HG02798 (cell line): ENCODE measurements around the gene DNAH3.
"Not testable (repeated sequence)": the region's sequence is repeated elsewhere in the genome, so short reads cannot be mapped to it uniquely, and the experiment has no call there.

Experiments used
- ATAC-seq: cut with Tn5 transposase; IDR thresholded peaks from one replicate; pipeline ENCODE4 v1.9.1; 2021; ENCODE audit warnings: mild to moderate bottlenecking; ENCODE audit not compliant: unreplicated experiment, poor library complexity

Gene DNAH3

GRCh38 chr16:21026846-21027245 is 123.8 kb downstream of the DNAH3 start:
- ATAC-seq, result no peak

- ATAC-seq, result no peak
Observed at GRCh38 chr16:21023509-21024202, 127.0 kb downstream of the DNAH3 start.

- no peak for ATAC-seq
Observed at GRCh38 chr16:21021316-21021715, 129.3 kb downstream of the DNAH3 start.

DNA sequence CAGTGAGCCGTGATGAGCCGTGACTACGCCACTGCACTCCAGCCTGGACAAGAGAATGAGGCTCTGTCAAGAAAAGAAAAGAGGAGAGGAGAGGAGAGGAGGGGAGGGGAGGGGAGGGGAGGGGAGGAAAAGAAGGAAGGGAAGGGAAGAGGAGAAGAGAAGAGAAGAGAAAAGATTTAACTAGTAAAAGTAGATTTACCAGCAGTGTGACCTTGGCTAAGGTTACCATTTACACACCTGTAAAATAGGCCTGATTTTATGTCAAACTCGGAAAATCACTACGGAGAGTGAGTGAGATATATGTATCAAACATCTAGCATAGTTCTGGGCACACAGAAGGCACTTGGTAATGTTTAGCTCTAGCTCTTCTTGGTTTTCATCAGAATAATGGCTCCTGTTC is 140.8 kb downstream of the DNAH3 start:
- ATAC-seq, result no peak

DNA sequence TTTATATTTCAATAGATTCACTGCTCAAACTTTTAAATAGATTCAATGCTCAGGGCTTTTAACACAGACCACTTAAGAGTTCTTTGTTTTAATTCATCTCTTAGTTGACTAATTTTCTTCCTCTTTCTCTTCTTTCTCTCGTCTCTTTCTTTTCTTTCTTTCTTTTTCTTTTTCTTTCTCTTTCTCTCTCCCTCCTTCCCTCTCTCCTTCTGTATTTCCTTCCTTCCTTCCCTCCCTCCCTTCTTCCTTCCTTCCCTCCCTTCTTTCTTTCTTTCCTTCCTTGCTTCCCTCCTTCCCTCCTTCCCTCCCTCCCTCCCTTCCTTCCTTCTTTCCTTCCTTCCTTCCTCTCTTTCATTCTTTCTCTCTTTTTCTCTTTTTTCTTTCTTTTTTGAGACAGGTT is 145.6 kb downstream of the DNAH3 start:
- ATAC-seq, result no peak

- ATAC-seq, result no peak
Observed at GRCh38 chr16:21001262-21001661, 149.4 kb downstream of the DNAH3 start.

DNA sequence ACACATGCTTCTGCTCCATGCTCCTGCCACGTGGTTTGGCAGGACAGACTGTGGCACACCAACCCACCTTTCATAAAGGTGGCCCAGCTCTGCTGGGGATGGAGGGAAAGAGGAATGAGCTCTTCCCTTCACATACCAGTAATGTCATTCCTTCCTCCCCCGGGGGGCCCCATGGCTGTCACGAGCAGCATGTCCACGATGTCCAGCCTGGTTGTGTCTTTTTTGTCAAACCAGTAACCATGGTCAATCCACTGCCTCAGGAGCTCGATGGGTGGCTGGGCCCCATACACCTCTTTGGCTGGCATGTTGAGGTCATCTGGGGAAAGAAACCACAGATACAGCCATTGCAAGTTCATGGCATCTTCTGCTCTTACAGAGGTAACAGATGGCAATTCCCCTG is 153.5 kb downstream of the DNAH3 start:
- ATAC-seq, result no peak

- no peak for ATAC-seq
Observed at GRCh38 chr16:20995711-20996110, 154.9 kb downstream of the DNAH3 start.

- not testable (repeated sequence) for ATAC-seq
Observed at GRCh38 chr16:20989496-20990070, 161.1 kb downstream of the DNAH3 start.

DNA sequence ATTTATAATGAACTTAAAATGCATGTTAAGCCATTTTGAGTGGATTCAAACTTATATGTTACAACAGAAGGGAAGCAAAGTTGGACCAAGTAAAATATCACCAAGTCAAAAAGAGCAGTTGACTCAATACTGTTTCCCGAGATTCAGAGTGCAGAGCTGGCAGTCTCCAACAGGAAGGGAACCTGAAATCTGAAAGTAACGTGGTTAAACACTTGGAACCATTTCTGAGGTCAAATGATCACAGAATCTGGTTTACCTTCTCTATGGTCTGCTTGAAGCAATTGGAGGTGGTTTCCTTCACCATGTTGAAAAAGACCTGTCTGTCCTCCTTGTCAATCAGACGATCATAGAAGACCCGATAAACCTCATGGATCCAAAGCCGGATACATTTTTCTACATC is 163.6 kb downstream of the DNAH3 start:
- no peak for ATAC-seq

DNA sequence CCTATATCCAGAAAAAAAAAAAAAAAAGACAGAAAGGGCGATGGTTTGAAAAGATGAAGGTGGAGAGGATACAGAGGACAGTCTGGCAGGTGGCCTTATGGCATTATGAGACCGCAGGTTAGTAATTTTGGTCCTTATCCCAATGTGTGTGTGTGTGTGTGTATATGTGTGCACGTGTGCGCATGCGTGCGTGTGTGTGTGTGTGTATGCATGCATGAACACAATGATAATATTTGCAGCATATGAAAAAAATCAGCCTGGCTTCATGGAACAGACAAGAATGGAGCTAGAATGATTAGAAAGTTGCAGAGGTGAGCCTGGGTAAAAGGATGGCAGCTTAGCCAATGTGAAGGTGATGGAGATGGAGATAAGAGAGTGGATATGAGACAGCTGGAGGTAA is 166.6 kb downstream of the DNAH3 start:
- no peak for ATAC-seq

DNA sequence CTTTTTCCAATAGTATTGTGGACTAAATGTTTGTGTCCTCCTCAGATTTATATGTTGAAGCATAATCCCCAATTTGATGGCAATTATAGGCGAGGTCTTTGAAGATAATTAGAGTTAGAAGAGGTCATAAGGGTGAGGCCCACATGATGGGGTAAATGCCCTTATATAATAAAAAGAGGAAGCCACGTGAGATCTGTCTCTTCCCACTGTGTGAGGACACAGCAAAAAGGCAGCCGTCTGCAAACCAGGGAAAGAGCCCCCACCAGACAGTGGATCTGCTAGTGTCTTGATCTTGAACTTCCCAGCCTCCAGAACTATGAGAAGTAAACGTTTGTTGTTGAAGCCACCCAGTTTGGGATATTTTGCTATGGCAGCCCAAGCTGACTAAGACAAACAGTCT is 174.1 kb downstream of the DNAH3 start:
- no peak for ATAC-seq

GRCh38 chr16:20973201-20973600 is 177.4 kb downstream of the DNAH3 start:
- not testable (repeated sequence) for ATAC-seq

- ATAC-seq, result no peak
Observed at GRCh38 chr16:20971401-20971800, 179.2 kb downstream of the DNAH3 start.

DNA sequence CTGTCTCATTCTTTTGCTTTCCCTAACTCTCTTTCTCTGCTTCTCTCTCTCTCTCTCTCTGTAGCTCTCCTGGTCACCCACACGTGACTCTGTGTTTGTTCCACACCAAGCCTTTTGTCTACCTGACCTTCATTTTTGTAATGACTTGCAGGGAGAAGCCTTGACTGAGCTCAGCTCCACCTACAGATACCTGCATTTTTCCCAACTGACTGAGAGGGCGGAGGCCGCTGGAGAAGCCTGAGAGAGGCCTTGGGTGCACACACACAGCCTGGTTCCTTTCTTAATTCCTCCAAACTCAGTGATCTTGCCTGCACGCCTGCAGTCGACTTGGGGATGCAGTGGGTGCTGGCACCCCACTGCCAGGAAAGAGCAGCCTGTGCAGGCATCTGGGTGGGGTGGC is 181.3 kb downstream of the DNAH3 start:
- ATAC-seq, result no peak

DNA sequence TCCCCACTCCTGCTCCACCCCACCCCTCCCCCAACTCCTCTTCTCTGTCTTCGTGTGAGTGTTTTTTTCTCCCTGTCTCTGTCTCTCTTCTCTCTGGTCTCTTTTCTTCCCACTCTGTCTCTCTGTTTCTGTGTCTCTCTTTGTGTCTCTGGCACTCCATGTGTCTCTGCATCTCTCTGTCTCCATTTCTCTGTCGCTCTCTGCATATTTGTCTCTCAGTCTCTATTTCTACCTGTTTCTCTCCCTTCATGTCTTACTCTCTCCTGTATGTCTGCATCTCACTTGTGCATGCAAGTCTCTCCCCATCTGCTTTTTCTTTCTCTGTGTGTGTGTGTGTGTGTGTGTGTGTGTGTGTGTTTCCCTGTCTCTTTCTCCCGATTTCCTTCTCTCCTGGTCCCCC is 181.9 kb downstream of the DNAH3 start:
- no peak for ATAC-seq

DNA sequence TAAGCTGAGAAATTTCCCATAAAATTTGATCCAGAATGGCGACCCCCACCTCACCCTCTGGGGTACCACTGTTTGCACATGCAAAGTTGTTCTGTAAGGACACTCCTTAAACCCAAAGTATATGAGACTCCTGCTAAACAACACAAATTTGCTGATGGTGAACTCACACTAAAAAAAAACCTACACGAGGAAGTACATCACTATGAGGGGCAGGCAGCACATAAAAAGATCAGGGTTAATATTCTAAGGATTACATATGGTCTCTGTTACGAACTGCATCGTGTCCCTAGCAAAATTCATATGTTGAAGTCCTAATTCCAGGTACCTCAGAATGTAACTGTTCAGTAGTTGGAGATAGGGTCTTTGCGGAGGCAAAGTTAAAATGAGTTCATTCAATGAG is 189.7 kb downstream of the DNAH3 start:
- no peak for ATAC-seq

- no peak for ATAC-seq
Observed at GRCh38 chr16:20957153-20957552, 193.5 kb downstream of the DNAH3 start.

DNA sequence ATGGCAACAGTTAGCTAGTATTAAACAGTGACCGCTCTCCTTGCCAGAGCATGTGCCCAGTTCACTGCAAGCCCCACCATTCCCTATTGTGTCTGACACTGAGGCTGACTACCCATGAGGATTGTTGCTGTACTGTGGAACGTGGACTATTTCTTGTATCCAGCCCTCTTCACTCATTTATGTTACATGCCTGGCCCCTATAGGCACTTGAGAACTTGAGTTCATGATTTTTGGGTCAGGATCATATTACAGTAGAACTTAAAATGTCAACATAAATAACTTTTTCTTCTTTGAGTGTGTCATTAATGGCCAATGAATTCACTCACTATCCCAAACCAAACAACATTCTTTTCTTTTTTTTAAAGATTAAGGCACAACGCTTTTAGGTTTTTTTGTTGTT is 194.3 kb downstream of the DNAH3 start:
- no peak for ATAC-seq

- ATAC-seq, result no peak
Observed at GRCh38 chr16:20954574-20954973, 196.1 kb downstream of the DNAH3 start.

GRCh38 chr16:20952139-20952920 is 198.3 kb downstream of the DNAH3 start:
- no peak for ATAC-seq

DNA sequence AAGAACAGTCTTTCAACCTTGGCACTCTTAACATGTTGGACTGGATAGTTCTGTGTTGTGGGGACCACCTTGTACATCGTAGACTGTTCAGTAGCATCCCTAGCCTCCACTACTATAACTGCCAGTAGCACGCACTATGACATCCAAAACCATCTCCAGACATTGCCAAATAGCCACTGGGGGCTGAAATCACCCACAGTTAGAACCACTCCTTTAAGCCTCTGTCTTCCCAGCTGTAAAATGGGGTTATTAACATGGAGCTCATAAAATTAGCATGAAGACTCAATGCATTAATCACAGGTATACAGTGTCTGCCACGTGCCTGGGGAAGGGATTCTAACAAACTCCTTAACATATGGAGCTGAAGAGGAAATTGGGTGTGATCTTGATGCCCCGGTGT is 200.4 kb downstream of the DNAH3 start:
- no peak for ATAC-seq
